GM21619 (cell line): ENCODE measurements around the gene GGA2.
"Not testable (repeated sequence)": the region's sequence is repeated elsewhere in the genome, so short reads cannot be mapped to it uniquely, and the experiment has no call there.

Source experiments
- ATAC-seq: cut with Tn5 transposase; IDR thresholded peaks from one replicate; pipeline ENCODE4 v1.9.1; 2021; ENCODE audit not compliant: unreplicated experiment

Gene GGA2

DNA sequence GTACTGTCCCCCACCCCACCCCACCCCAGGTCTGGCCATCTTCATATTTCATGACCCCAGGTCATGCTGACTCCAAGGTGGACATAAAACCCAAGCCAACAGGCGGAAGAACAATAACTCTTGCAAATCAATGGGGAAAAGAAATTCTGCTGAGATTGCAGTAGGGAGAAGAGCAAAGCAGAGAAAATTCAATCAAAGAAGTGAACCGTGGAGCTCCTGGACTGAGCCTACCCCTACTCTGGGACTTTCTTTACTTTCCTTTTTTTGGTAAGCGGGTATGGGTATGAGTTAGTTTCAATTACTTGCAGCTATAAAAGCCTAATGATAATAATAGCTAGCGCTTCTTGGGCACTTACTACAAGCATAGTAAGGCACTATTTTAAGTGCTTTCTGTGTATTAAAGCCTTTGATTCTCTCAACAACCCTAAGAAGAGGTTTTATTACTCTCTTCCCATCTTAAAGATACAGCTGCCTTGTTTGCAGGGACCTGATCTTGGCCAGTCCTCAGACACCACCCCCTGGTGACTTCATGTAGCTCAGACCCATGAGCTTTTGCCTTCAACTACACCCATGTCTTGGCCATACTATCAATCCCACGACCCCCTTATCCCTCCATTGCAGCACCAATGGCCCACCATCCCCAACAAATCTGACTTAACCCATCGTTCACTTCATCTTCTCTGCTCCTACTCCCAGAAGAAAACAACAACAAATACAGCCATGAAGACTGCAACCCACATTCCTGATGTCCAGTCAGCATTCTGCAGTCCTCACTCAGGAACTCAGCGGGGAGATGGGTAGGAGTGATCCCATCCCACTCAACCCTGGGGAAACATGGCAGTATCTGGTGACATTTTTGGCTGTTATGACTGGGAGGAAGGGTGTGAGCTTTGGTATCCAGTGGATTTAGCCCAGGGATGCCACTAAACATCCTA lies 4.4 kb downstream of the GGA2 start:
- ATAC-seq = no peak

DNA sequence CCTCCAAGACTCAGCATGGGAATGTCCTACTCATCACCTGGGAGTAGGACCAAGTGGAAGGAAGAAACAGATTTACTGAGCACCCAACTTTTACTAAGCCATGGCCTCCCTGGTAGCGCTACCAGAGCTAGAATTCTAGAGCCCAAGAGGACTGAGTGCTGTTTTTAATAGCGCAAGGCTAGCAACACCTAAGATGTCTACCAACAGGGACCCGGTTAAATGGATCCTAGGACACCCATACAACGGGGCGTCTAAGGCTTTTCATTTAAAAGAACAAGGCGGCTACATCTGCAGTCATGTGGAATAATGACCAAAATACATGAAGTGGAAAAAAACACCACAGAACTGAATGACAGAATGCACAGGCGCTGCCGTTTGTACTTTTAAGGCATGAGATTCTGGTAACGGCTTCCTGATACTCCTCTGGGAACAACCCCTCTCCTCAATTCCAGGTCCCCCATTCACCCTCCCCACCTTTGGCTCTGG lies 5.1 kb downstream of the GGA2 start:
- ATAC-seq = no peak

DNA sequence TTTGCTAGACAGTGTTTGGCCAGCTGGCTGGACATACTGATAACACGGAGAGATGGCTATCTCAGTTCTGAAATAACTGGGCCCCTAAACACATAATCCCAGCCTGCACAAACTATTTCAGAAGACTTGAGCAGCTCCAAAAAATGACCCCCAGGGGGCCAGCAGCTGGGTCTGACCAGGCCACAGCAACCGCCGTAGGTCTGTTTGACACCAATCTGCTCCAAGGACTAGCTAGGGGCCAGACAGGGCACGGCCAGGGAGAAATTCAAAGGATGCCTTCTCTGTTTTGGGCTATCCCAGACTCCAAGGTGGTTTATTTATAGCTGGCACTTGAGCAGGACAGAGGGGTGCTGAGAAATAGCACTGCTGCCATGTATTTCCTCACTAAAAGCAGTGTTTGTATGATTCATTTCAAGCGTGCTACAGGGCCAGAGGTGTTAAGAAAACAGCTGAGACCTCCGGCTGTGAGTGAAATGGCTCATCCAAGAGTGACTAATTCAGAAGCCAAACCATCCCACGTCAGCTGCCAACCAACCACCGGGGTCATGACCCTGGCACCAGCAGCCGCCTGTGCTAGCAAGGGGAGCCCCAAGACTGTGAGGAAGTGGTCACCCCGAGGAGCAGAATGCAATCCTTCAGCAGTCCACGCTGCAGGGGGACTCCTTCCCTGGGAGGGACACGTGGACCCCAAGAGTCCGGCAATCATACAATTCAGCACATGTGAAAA lies 5.7 kb downstream of the GGA2 start:
- ATAC-seq = peak; percentile 69

DNA sequence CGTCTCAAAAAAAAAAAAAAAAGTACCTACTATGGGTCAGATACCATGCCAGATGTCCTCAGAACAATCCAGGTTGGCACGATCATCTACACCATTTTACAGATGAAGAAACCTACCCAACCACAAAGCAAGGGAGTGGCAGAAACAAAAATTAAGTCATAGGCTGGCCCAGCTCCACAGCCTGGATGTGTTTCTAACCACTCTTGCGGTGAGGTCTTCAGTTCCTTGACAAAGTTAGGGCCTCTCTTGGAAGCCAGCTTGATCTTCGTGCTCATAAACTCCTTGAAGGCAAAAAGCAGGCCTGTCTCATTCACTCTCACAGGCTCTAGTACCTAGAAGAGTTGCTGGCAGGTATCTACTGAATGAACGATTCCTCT lies 6.2 kb downstream of the GGA2 start:
- ATAC-seq = no peak

DNA sequence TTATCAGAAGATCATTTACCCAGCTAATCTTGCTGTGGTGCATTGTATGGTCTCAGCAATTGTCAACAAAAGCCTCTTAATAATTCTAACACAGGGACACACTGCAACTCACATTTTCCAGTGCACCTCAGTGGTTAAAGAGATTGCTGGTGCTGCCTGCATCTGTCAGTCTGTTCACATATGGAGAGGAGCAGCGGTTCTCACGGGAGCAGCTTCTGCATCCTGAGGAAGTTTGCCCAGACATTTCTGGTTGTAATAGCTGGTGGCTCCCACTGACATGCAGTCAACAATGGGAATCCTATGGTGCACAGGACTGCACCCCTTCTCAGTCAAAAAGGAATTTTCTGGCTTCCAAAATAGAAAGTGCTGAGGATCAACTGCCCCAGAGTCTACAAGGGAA lies 7.8 kb downstream of the GGA2 start:
- ATAC-seq = no peak

DNA sequence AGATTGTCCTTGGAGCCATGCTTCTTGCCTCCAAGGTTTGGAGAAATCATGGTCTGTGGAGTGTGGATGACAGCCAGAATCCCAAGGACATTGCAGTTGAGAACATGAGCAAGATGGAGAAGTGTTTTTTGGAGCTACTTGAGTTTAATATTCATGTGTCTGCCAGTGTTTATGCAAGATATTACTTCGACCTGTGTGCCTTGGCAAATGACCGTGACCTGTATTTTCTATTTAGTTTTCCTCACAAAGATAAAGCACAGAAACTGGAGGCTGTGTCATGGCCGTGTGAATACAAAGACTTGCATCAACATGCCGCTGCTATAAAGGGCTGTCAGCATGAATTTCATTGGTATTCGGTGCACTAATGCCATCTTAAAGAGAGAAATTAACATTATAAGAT lies 9.0 kb downstream of the GGA2 start:
- no peak for ATAC-seq

DNA sequence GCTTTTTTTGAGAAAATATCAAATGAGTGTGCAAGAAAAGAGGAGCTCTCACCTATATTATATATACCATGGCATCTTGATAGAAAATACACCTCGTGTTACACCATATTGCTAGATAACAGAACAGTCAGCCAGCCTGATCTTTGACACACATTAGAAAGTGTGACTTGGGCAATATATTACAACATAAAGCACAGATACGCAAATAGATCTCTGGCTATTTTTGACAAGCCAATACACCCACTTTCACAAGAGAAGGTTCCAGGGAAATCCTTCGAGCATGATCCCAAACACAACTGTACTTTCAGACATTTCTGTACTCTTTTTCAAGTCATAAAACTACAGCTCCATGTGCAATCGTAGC lies 9.4 kb downstream of the GGA2 start:
- no peak for ATAC-seq

DNA sequence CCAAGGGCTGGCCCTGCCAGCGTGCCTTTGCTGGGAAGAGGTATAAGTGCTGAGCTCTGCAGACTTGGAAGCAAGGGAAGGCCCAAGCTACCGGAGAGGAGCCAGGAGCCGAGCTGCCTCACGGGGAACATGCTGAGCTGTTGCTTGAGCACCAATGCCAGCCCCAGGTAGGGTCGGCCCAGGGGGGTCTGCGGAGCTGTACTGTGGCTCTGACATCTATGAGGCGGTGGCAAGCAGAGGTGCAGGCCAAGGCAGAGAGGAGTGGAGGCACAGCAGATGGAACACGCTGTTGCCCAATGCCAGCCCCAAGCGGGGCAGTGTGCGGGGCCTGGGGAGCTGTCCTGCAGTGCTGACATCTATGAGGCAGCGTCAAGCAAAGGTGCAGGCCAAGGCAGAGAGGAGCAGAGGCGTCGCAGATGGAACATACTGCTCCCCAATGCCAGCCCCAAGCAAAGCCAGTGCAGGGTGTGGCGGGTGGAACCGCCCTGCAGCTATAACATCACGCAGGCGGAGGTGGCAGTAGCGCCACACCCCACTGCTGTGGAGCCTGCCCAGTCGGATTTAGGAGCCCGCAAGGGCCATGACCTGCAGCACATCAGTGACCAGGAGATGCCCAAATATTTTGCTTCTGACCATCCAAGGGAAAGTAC lies 10.0 kb downstream of the GGA2 start:
- no peak for ATAC-seq

DNA sequence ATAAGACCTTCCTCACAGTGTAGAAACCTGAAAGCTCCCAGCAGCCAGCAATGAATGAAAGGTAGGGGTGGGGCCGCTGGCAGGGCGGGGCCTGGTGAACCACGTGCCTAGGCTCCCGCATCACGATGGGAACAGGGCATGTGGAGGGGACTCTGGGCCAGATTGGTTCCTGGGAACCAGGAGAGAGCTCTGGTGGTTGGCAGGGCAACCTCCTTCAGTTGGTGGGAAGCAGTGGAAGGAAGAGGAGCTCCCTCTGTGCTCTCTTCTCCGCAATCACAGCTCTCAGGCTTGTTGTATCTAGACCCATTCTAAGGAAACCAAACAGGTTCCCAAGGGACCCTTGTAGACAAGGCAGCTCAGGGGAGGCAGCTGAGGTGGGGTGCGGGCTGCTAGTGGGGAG lies 10.5 kb downstream of the GGA2 start:
- no peak for ATAC-seq

DNA sequence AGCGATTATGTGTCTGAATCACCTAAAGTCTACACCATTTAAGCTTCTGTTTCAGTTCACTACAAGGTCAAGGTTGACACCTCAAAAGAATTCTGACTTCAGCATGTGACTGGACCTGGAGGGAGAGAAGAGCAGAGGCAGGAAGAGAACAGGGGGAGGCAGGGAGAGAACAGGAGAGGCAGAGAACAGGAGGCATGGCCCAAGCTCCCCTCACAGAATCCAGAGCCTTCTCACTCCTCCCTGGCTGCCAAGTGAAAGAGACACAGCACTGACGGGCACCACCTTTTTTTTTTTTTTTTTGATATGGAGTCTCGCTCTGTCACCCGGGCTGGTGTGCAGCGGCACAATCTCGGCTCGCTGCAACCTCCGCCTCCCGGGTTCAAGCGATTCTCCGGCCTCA lies 11.4 kb downstream of the GGA2 start:
- no peak for ATAC-seq

DNA sequence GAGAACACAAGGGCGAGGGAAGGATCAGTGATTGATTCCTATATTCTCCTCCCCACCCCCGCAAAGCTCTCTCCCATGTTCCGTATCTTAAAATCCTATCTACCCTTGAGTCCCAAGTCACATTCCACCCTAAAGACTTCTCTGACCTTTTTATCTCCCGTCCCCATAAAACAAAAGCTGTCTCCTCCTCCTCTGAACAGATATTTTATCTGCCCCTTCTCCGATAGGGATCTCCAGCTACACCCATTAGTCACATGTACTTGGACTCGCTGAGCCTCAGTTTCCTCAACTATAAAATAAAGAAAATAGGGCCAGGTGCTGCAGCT lies 12.8 kb downstream of the GGA2 start:
- ATAC-seq = no peak

DNA sequence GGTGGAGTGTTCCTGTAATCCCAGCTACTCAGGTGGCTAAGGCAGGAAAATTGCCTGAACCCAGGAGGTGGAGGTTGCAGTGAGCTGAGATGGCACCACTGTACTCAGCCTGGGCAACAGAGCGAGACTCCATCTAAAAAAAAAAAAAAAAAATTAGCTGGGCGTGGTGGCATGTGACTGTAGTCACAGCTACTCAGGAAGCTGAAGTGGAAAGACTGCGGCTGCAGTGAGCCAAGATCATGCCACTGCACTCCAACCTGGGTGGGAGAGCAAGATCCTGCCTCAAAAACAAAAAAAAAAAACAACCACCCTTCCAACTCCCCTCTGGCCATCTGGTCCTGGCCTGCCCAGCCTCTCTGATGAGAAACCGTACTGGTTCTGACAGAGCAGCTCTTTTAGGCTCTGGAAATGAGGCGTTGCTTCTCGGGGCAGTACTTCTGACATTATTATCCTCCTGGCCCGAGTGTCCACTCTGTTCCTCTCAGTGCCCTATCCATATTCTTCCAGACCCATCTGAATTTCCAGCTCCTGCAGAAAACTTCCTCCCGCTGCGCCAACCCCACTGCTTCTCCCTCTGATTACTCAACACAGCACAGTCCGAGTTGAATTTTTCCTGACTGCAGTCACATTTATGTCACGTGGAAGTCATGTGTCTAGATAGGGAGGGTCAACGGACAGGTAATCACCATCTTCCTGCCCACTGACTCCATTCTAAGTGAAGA lies 13.3 kb downstream of the GGA2 start:
- no peak for ATAC-seq

DNA sequence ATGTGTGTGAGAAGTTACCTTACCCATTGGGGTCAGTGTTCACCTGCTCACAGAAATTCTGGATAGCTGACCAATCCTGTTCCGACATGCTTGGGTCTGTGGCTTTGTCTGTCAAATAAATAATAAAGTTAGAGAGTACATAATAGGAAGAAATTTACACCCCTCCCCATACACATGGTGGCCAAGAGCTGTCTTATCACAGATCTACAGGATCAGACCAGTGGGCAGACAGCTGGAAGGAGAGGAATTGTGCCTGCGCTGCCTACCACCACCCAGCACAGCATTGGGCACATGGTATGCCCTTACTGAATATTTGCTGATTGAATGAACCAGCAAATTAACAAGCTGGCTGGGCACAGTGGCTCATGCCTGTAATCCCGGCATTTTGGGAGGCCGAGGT lies 14.6 kb downstream of the GGA2 start:
- no peak for ATAC-seq

DNA sequence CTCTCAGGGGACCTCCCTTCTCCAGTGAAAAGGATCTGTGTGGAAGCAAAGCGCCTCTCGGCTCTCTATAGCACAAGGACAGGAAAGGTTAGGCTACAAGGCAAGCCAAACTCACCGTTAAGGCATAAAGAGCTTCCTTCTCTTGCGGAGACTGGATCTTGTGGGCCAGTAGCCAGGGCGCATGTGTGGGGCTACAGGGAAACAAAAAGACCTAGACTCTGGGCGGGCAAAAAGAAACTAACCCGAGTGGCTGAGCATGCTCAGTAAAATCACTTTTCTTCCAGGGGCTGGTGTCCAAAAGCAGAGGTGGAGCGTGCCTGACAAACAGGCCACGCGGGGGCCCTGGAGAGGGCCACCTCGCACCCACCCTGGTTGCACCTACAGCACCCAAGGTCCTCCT lies 16.1 kb downstream of the GGA2 start:
- ATAC-seq = no peak

DNA sequence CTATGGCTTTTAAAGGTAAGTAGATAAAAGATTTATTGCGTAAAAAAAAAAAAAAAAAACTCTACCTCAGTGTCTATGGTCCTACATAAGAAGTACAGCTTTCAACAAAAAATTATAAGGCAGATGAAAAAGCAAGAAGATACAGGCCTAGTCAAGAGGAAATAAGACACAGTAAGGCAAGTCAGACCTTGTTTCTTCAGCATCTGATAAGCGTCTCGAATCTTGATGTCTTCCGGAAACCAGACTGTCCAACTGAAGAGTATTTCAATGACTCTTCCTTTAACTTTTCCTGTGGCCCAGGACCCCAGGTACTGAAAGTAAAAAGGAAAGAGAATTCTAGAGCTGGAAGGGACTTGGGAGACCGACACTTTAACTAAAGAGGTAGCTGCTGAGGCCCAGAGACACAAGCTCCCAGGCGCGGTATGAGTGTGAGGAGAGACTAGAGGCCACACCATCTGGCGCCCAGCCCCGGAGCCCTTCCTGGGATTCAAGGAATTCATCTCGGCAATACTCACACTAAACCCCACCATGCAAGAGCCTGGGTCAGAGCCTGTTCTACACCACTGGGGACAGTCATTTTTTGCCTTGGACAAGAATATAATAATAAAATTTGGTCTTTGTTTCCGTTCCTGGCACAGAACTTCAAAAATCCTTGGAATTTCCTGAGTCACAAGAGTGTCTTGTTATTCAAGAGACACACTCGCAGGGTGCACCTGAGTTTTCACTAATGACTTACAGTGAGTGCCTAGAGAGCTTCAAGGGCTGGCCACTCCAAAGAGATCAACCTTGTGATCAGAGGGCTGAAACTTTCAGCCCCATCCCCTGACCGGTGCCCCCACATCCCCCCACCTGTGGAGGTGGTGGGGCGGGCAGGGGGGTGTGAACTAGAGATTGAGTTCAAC lies 18.6 kb downstream of the GGA2 start:
- no peak for ATAC-seq

DNA sequence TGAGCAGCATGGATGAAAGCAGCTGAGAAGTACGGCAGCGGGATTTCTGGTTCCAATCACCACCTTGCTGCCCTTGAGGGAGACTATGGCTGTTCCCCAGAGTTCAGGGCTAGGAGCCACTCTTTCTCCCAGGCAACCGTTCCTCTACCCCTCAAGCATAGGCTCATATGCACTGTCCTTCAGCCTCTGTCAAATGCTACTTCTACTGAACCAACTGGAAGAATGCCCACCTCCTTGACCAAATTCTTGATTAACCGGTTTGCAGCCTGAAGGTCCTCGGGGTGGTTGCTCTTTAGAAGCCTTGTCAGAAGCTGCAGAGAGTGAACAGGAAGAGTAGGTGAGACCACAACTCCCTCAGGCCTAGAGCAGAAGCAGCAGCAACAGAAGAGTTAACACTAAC lies 23.8 kb downstream of the GGA2 start:
- ATAC-seq = no peak

DNA sequence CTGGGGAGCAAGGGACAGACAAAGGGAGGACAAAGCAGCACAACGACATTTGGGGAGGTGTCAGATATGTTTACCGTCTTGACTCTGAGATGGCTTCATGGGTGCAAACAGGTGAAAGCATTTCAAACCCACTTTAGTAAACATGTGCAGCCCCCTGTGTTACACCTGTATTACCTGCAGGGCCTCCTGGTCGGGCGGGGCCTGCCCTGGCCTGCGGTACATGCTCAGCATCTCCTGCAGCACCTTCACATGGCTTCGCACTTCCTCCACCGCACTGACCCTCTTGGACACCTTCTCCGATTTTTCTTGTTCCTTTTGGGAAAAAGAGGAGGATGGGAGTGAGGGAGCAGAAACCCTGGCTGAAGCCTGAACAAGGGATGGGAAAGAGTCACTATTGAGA lies 24.5 kb downstream of the GGA2 start:
- no peak for ATAC-seq

DNA sequence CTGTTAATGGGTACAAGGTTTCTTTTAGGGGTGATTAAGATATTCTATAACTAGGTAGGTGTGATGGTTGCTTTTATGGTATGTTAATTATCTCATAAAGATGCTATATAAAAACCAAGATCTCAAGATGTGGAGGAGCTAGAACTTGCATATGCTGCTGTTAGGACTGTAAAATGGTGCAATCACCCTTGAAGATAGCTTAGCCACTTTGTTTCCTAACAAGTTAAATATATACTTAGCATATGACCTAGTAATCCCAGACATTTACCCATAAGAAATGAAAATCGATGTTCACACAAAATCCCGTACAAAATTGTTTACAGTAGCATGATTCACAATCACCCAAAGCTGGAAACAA lies 25.1 kb downstream of the GGA2 start:
- ATAC-seq = no peak

DNA sequence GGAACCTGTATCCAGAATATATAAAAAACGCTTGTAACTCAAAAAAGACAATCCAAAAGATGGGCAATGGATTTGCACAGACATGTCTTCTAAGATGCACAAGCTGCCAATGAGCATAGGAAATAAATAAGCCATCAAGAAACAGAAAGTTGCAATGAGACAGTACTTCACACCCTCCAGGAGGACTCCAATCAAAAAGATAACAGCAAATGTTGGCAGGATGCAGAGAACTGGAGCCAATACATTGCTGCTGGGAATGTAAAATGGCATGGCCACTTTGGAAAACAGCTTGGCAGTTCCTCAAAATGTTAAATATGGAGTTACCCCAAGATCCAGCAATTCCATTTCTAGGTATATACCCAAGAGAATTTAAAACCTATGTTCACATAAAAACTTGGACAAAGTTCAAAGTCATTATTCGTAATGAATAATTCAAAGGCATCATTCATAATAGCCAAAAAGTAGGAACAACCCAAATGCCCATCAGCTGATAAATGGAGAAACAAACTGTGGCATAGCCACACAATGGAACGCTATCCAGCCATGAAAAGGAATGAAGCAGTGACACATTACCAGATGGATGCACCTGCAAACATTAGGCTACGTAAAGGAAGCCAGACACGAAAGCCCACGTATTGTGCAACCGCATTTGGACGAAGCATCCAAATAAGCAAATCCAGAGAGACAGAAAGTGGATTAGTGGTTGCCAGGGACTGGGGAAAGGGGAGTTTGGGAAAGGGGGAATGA lies 25.6 kb downstream of the GGA2 start:
- ATAC-seq = no peak

DNA sequence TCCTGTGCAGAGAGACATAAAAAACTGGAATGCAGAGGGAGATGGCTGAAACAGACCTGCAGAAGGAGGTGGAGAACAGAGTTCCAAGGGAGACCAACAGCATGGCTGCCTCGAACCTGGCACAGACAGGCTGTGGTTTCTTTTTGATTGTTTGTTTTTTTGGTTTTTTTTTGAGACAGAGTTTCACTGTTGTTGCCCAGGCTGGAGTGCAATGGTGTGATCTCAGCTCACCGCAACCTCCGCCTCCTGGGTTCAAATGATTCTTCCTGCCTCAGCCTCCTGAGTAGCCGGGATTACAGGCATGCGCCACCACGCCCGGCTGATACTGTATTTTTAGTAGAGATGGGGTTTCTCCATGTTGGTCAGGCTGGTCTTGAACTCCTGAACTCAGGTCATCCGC lies 26.8 kb downstream of the GGA2 start:
- not testable (repeated sequence) for ATAC-seq
